ENCODE results near the gene ZNF724.

Gene ZNF724

GRCh38 chr19:23263396-23263795 is 13.2 kb upstream of the ZNF724 start:
- no peak overlapping the region for H3K4me3 ChIP-seq (ENCODE audit: low read depth, low read length)
- H3K27me3 ChIP-seq: no peaks in the 10 kb centered on the region
- TF ChIP-seq CTCF (IDR thresholded peaks at IDR 0.05; ENCODE audit: low read depth, low read length): no peak
- H3K36me3 ChIP-seq: peaks cover 26% of the 10 kb centered on the region
- no peaks in the 10 kb centered on the region; the same call in 1 of the 2 replicates for H3K9me3 ChIP-seq
- no peak for DNase-seq
- no peaks in the 10 kb centered on the region for H3K4me1 ChIP-seq

DNA sequence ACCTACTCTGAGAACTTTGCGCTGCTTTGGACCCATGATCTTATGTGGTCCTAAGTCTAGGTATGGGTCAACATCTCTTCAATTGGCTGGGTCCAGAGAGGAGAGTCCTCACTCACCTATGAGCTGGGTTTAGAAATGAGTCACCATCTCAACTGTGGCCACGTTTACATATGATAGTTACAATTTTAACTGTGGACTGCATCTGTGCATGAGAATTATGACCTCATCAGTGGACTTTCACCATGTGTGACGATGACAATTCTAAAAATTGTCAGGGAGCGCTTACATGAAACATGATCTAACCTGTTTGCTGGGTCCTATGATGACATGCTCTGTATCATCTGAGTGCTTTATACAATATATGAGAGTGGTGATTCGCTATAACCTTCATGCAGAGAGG is 12.7 kb upstream of the ZNF724 start:
- no peak for DNase-seq
- H3K27me3 ChIP-seq: no peaks in the 10 kb centered on the region
- H3K4me1 ChIP-seq: no peaks in the 10 kb centered on the region
- peaks cover 23% of the 10 kb centered on the region for H3K36me3 ChIP-seq
- no peak overlapping the region for H3K4me3 ChIP-seq (ENCODE audit: low read depth, low read length)
- no peak for TF ChIP-seq CTCF (IDR thresholded peaks at IDR 0.05; ENCODE audit: low read depth, low read length)
- no peaks in the 10 kb centered on the region; the same call in 1 of the 2 replicates for H3K9me3 ChIP-seq

DNA sequence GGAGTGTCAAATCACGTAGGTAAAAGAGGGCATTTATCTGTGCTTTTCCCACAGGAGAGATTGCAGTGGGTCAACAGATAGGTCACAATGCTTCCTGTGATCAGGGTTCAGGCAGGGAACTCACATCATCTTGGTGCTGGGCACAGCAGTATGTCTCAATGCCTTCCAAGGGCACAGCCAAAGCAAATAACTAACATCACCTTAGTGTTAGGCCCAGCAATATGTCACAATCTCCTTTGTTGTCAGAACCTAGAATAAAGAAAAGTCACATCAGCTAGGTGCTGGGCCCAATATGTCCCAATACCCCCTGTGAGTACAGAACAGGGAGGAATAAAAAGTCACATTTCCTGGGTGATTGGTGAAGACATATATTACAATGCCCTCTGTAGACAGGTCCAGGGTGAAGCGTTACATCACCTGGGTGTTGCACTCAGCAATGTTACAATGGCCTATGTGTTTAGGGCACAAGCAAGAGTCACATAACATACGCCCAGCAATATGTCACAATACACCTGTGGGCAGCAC is 11.4 kb upstream of the ZNF724 start:
- DNase-seq: no peak
- Histone ChIP-seq H3K4me3 (ENCODE audit: low read depth, low read length) (no peak overlapping the region), H3K36me3 (peaks cover 17% of the 10 kb centered on the region), H3K27me3 (no peaks in the 10 kb centered on the region), H3K4me1 (no peaks in the 10 kb centered on the region), H3K9me3 (no peaks in the 10 kb centered on the region; the same call in 1 of the 2 replicates)
- no peak for TF ChIP-seq CTCF (IDR thresholded peaks at IDR 0.05; ENCODE audit: low read depth, low read length)

DNA sequence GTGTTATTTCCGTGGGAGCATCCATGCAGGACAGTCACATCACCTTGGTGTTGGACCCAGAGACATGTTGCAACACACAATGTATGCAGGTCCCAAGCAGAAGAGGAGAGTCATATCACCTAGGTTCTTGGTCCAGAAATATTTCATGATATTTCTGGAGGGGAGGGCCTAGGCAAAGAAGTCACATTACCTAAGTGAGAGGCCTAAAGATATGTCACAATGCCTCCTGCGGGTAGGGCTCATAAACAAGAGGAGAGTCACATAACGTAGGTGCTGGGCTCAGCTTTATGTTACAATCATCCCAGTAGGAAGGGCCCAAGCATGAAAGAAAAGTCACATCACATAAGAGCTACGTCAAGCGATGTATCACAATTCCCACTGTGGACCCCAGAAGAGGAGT is 10.8 kb upstream of the ZNF724 start:
- Histone ChIP-seq H3K27me3 (no peaks in the 10 kb centered on the region), H3K4me1 (no peaks in the 10 kb centered on the region), H3K9me3 (no peaks in the 10 kb centered on the region; the same call in 1 of the 2 replicates), H3K4me3 (ENCODE audit: low read depth, low read length) (no peak overlapping the region), H3K36me3 (peaks cover 17% of the 10 kb centered on the region)
- TF ChIP-seq CTCF (IDR thresholded peaks at IDR 0.05; ENCODE audit: low read depth, low read length): no peak
- DNase-seq: no peak

- H3K4me1 ChIP-seq: no peaks in the 10 kb centered on the region
- H3K9me3 ChIP-seq: no peaks in the 10 kb centered on the region; the same call in 1 of the 2 replicates
- no peaks in the 10 kb centered on the region for H3K27me3 ChIP-seq
- no peak for DNase-seq
- H3K36me3 ChIP-seq: peaks cover 17% of the 10 kb centered on the region
- H3K4me3 ChIP-seq (ENCODE audit: low read depth, low read length): no peak overlapping the region
- no peak for TF ChIP-seq CTCF (IDR thresholded peaks at IDR 0.05; ENCODE audit: low read depth, low read length)
Measured at GRCh38 chr19:23259961-23260360, 9.8 kb upstream of the ZNF724 start.

DNA sequence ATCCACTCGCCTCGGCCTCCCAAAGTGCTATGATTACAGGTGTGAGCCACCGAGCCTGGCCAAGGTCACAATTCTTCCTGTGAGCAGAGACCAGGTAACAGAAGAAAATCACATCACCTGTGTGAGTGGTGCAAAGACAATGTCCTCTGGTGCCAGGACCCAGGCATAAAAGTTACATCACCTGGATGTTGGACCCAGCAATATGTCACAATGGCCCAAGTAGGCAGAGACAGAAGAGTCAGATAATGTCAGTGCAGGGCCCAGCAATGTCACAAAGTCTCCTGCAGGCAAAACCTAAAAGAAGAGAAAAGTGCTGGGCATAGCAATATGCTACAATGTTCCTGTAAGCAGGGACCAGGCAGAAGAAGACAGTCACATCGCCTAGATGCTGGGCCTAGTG is 5.5 kb upstream of the ZNF724 start:
- no peak for TF ChIP-seq CTCF (IDR thresholded peaks at IDR 0.05; ENCODE audit: low read depth, low read length)
- no peak for DNase-seq
- no peak overlapping the region for H3K4me3 ChIP-seq (ENCODE audit: low read depth, low read length)
- H3K4me1 ChIP-seq: no peaks in the 10 kb centered on the region
- H3K9me3 ChIP-seq: no peaks in the 10 kb centered on the region; the same call in 1 of the 2 replicates
- no peaks in the 10 kb centered on the region for H3K27me3 ChIP-seq
- peaks cover 14% of the 10 kb centered on the region for H3K36me3 ChIP-seq
